ENCODE data around the gene CDC42EP4.

Gene CDC42EP4

GRCh38 chr17:73350864-73351263 lies 39.1 kb upstream of the CDC42EP4 start:
- H3K9ac ChIP-seq (ENCODE audit: low read depth, low read length), result no peak overlapping the region
- H3K4me3 ChIP-seq (ENCODE audit: low read depth, low read length), result no peak overlapping the region
- H3K36me3 ChIP-seq (ENCODE audit: control insufficient read depth, insufficient read depth, low read length), result no peaks in the 10 kb centered on the region
- H3K4me1 ChIP-seq (ENCODE audit: control insufficient read depth, insufficient read depth, low read length), result peaks cover 4% of the 10 kb centered on the region
- H3K27me3 ChIP-seq (ENCODE audit: control insufficient read depth, insufficient read depth, low read length), result no peaks in the 10 kb centered on the region
- H3K9me3 ChIP-seq (ENCODE audit: control insufficient read depth, insufficient read depth, low read length), result no peaks in the 10 kb centered on the region

DNA sequence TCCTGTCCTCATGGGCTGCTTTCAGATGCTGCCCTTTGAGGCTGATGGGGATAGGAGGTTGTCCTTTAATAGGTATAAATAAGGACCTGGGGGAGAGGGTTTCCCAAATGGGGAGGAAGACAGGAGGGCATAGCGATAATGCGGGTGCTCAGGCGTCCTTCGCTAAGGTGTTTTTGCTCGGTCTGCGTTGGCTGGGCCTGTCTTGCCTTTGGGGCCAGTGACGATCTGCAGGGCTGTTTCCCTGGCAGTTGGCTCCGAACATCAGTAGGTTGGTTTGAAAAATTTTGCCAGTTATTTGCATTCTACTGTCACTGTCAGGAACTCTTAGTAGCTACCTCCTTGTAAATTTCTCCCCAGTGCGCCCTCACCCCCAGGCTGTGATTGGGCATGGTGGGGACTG lies 37.8 kb upstream of the CDC42EP4 start:
- peaks cover 4% of the 10 kb centered on the region for H3K4me1 ChIP-seq (ENCODE audit: control insufficient read depth, insufficient read depth, low read length)
- no peak overlapping the region for H3K4me3 ChIP-seq (ENCODE audit: low read depth, low read length)
- H3K27me3 ChIP-seq (ENCODE audit: control insufficient read depth, insufficient read depth, low read length), result no peaks in the 10 kb centered on the region
- no peak overlapping the region for H3K9ac ChIP-seq (ENCODE audit: low read depth, low read length)
- H3K36me3 ChIP-seq (ENCODE audit: control insufficient read depth, insufficient read depth, low read length), result no peaks in the 10 kb centered on the region
- H3K9me3 ChIP-seq (ENCODE audit: control insufficient read depth, insufficient read depth, low read length), result no peaks in the 10 kb centered on the region

- Histone ChIP-seq H3K4me1 (ENCODE audit: control insufficient read depth, insufficient read depth, low read length) (peaks cover 7% of the 10 kb centered on the region), H3K27me3 (ENCODE audit: control insufficient read depth, insufficient read depth, low read length) (no peaks in the 10 kb centered on the region), H3K36me3 (ENCODE audit: control insufficient read depth, insufficient read depth, low read length) (no peaks in the 10 kb centered on the region), H3K4me3 (ENCODE audit: low read depth, low read length) (no peak overlapping the region), H3K9ac (ENCODE audit: low read depth, low read length) (peak overlapping the region; percentile 24), H3K9me3 (ENCODE audit: control insufficient read depth, insufficient read depth, low read length) (no peaks in the 10 kb centered on the region)
Observed at GRCh38 chr17:73349138-73349537, 37.3 kb upstream of the CDC42EP4 start.

GRCh38 chr17:73348829-73349095 lies 37.0 kb upstream of the CDC42EP4 start:
- H3K4me1 ChIP-seq (ENCODE audit: control insufficient read depth, insufficient read depth, low read length), result peaks cover 10% of the 10 kb centered on the region
- no peaks in the 10 kb centered on the region for H3K9me3 ChIP-seq (ENCODE audit: control insufficient read depth, insufficient read depth, low read length)
- H3K9ac ChIP-seq (ENCODE audit: low read depth, low read length), result peak overlapping the region; percentile 24
- no peaks in the 10 kb centered on the region for H3K27me3 ChIP-seq (ENCODE audit: control insufficient read depth, insufficient read depth, low read length)
- H3K4me3 ChIP-seq (ENCODE audit: low read depth, low read length), result no peak overlapping the region
- H3K36me3 ChIP-seq (ENCODE audit: control insufficient read depth, insufficient read depth, low read length), result no peaks in the 10 kb centered on the region

- Histone ChIP-seq H3K27me3 (ENCODE audit: control insufficient read depth, insufficient read depth, low read length) (no peaks in the 10 kb centered on the region), H3K9me3 (ENCODE audit: control insufficient read depth, insufficient read depth, low read length) (no peaks in the 10 kb centered on the region), H3K9ac (ENCODE audit: low read depth, low read length) (no peak overlapping the region), H3K4me3 (ENCODE audit: low read depth, low read length) (no peak overlapping the region), H3K4me1 (ENCODE audit: control insufficient read depth, insufficient read depth, low read length) (peaks cover 13% of the 10 kb centered on the region), H3K36me3 (ENCODE audit: control insufficient read depth, insufficient read depth, low read length) (no peaks in the 10 kb centered on the region)
Observed at GRCh38 chr17:73348018-73348828, 36.4 kb upstream of the CDC42EP4 start.

- no peaks in the 10 kb centered on the region for H3K27me3 ChIP-seq (ENCODE audit: control insufficient read depth, insufficient read depth, low read length)
- H3K4me3 ChIP-seq (ENCODE audit: low read depth, low read length), result no peak overlapping the region
- no peaks in the 10 kb centered on the region for H3K36me3 ChIP-seq (ENCODE audit: control insufficient read depth, insufficient read depth, low read length)
- no peaks in the 10 kb centered on the region for H3K9me3 ChIP-seq (ENCODE audit: control insufficient read depth, insufficient read depth, low read length)
- no peak overlapping the region for H3K9ac ChIP-seq (ENCODE audit: low read depth, low read length)
- H3K4me1 ChIP-seq (ENCODE audit: control insufficient read depth, insufficient read depth, low read length), result peaks cover 19% of the 10 kb centered on the region
Observed at GRCh38 chr17:73347351-73347750, 35.5 kb upstream of the CDC42EP4 start.

DNA sequence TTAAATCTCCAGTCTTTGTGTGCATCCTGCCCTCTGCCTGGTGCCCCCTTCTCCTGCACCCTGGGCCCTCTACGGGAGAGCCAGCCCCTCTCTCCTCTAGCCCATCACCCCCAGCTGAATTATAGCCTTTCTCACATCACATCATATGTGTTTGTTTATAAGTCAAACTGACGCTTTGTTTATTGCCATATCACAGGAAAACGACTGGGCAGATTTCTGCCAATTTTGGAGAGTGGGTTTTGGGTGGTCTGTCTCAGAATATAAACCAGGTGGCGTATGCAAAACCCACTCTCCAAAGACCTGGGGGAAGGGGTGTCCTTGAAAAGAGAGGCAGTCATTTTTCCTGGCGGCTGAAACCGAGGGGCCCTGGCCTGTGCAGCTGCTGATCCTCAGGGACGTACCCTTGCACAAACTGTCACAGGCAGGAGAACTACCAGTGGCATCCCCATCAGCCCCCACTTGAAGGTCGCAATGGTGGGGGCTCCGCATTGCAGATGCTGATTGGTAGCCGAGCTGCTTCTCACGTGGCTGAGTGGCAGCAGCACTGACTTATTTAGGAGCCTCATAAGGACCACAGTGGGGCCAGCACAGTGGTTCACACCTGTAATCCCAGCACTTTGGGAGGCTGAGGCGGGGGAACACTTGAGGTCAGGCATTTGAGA lies 34.8 kb upstream of the CDC42EP4 start:
- no peaks in the 10 kb centered on the region for H3K27me3 ChIP-seq (ENCODE audit: control insufficient read depth, insufficient read depth, low read length)
- H3K36me3 ChIP-seq (ENCODE audit: control insufficient read depth, insufficient read depth, low read length), result no peaks in the 10 kb centered on the region
- no peak overlapping the region for H3K4me3 ChIP-seq (ENCODE audit: low read depth, low read length)
- H3K9ac ChIP-seq (ENCODE audit: low read depth, low read length), result no peak overlapping the region
- peaks cover 22% of the 10 kb centered on the region for H3K4me1 ChIP-seq (ENCODE audit: control insufficient read depth, insufficient read depth, low read length)
- no peaks in the 10 kb centered on the region for H3K9me3 ChIP-seq (ENCODE audit: control insufficient read depth, insufficient read depth, low read length)

DNA sequence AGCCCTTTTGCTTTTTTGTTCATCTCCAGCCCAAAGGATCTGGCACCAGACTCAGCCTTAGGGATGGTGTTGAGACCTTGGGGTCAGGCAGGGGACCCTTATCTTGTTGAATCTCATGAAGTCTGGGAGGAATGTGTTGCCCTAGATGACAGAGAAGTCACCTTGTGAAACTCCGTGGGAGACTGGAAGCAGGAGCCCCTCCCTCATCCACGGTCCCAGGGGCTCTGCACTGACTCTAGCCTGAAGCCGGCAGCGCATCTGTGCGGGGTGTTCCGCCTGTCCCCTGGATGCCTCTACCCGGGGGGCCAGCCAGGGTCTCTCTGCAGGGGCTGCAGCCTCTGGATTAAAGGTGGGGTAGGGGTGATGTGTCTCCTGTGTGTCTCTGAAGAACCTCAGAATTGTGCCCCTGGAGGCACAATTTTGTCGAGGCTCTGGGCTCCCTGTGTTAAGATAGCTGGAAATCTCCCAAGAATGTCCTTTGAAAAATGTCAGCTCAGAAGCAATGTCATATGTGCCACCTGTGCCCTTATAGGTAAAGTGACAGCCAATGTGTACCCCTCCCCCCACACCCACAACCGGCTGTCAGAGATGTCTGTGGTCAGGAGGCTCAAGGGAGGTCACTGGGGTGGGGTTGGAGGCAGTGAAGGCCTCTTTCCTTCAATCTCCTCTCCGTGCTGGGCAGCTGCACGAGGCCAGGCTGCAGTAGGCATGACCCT lies 32.1 kb upstream of the CDC42EP4 start:
- H3K4me3 ChIP-seq (ENCODE audit: low read depth, low read length), result no peak overlapping the region
- peaks cover 25% of the 10 kb centered on the region for H3K4me1 ChIP-seq (ENCODE audit: control insufficient read depth, insufficient read depth, low read length)
- H3K9me3 ChIP-seq (ENCODE audit: control insufficient read depth, insufficient read depth, low read length), result no peaks in the 10 kb centered on the region
- no peaks in the 10 kb centered on the region for H3K27me3 ChIP-seq (ENCODE audit: control insufficient read depth, insufficient read depth, low read length)
- no peak overlapping the region for H3K9ac ChIP-seq (ENCODE audit: low read depth, low read length)
- H3K36me3 ChIP-seq (ENCODE audit: control insufficient read depth, insufficient read depth, low read length), result no peaks in the 10 kb centered on the region

DNA sequence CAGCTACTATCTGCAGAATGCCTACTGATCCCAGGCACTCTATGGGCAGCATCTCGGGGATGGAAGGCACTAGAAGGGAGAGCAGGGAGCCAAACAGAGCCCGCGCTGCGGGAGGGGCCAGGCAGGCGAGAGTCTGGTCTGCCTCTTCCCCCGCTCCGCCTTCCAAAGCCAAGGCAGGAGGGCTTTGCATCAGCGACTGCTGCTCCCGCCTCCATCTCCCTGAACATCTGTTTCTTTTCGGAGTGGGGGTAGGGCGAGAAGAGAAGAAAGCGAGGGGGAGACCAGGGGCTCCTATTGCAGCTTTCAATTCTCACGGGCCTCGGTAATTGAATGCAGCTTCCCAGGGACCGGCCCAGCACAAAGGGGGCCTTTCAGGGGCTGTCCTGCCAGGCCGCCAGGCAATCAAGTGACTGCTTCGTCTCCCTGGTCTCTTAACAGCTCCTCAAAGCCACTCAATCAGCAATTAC lies 31.4 kb upstream of the CDC42EP4 start:
- no peaks in the 10 kb centered on the region for H3K36me3 ChIP-seq (ENCODE audit: control insufficient read depth, insufficient read depth, low read length)
- peaks cover 25% of the 10 kb centered on the region for H3K4me1 ChIP-seq (ENCODE audit: control insufficient read depth, insufficient read depth, low read length)
- peak overlapping the region; percentile 26 for H3K9ac ChIP-seq (ENCODE audit: low read depth, low read length)
- H3K9me3 ChIP-seq (ENCODE audit: control insufficient read depth, insufficient read depth, low read length), result no peaks in the 10 kb centered on the region
- H3K27me3 ChIP-seq (ENCODE audit: control insufficient read depth, insufficient read depth, low read length), result no peaks in the 10 kb centered on the region
- peak overlapping the region; percentile 36 for H3K4me3 ChIP-seq (ENCODE audit: low read depth, low read length)

GRCh38 chr17:73342541-73343167 lies 30.9 kb upstream of the CDC42EP4 start:
- Histone ChIP-seq H3K4me1 (ENCODE audit: control insufficient read depth, insufficient read depth, low read length) (peaks cover 22% of the 10 kb centered on the region), H3K9me3 (ENCODE audit: control insufficient read depth, insufficient read depth, low read length) (no peaks in the 10 kb centered on the region), H3K27me3 (ENCODE audit: control insufficient read depth, insufficient read depth, low read length) (no peaks in the 10 kb centered on the region), H3K36me3 (ENCODE audit: control insufficient read depth, insufficient read depth, low read length) (no peaks in the 10 kb centered on the region), H3K4me3 (ENCODE audit: low read depth, low read length) (peak overlapping the region; percentile 36), H3K9ac (ENCODE audit: low read depth, low read length) (peak overlapping the region; percentile 26)

- H3K9ac ChIP-seq (ENCODE audit: low read depth, low read length), result peak overlapping the region; percentile 60
- H3K27me3 ChIP-seq (ENCODE audit: control insufficient read depth, insufficient read depth, low read length), result no peaks in the 10 kb centered on the region
- H3K4me3 ChIP-seq (ENCODE audit: low read depth, low read length), result no peak overlapping the region
- H3K36me3 ChIP-seq (ENCODE audit: control insufficient read depth, insufficient read depth, low read length), result no peaks in the 10 kb centered on the region
- H3K9me3 ChIP-seq (ENCODE audit: control insufficient read depth, insufficient read depth, low read length), result no peaks in the 10 kb centered on the region
- H3K4me1 ChIP-seq (ENCODE audit: control insufficient read depth, insufficient read depth, low read length), result peaks cover 22% of the 10 kb centered on the region
Observed at GRCh38 chr17:73342050-73342522, 30.3 kb upstream of the CDC42EP4 start.
